Measurements from ENCODE around the gene ERC1. TPM values are rescaled to one million over a fixed set of nuclear protein-coding genes. Genes with fewer than 3 reads are reported as not detected.

Gene ERC1
- total RNA-seq, 4 donors from 2014 or later: 23.5 to 74.8 (median 57.0) TPM

GRCh38 chr12:1488908-1489381, 497.9 kb downstream of the ERC1 start:
- in situ Hi-C loops (cut with MboI; ENCODE audit: low pct_ligation_motif_present in 1 of 4, low pct_unique_long_range_greater_than_20kb in 1 of 4, low sequenced_read_pairs in 3 of 4) (no loop called here), intact Hi-C loops (cut with DNase I; ENCODE audit: low total_unique reads) (no loop called here)
- H3K9me3 ChIP-seq: no peaks in the 10 kb centered on the region
- peak overlapping the region in 2 of 4 donors; percentile 8 to 20 for H3K27ac ChIP-seq
- no peaks in the 10 kb centered on the region for H3K36me3 ChIP-seq
- no peak for TF ChIP-seq CTCF (IDR thresholded peaks at IDR 0.05)
- TF ChIP-seq POLR2AphosphoS5 (IDR thresholded peaks at IDR 0.05): no peak
- no peak for TF ChIP-seq POLR2A (IDR thresholded peaks at IDR 0.05)
- no peak for TF ChIP-seq EP300 (IDR thresholded peaks at IDR 0.05; ENCODE audit: low read depth)
- H3K4me1 ChIP-seq: no peaks in the 10 kb centered on the region
- H3K27me3 ChIP-seq: no peaks in the 10 kb centered on the region
- WGBS, 2 donors (ENCODE audit: low coverage in 1 of 2): 73 to 74% methylated on average over 5 to 13 of the region's 13 CpGs
- DNase-seq: no peak
- no peak overlapping the region for H3K4me3 ChIP-seq

- intact Hi-C loops (cut with DNase I; ENCODE audit: low total_unique reads) (no loop called here), in situ Hi-C loops (cut with MboI; ENCODE audit: low pct_ligation_motif_present in 1 of 4, low pct_unique_long_range_greater_than_20kb in 1 of 4, low sequenced_read_pairs in 3 of 4) (no loop called here)
- no peak overlapping the region for H3K4me3 ChIP-seq
- no peaks in the 10 kb centered on the region for H3K27me3 ChIP-seq
- no peak overlapping the region for H3K27ac ChIP-seq
- H3K36me3 ChIP-seq: no peaks in the 10 kb centered on the region
- H3K9me3 ChIP-seq: no peaks in the 10 kb centered on the region
- TF ChIP-seq CTCF (IDR thresholded peaks at IDR 0.05) (no peak), POLR2AphosphoS5 (IDR thresholded peaks at IDR 0.05) (no peak), EP300 (IDR thresholded peaks at IDR 0.05; ENCODE audit: low read depth) (no peak), POLR2A (IDR thresholded peaks at IDR 0.05) (no peak)
- no peak for DNase-seq
- WGBS, 2 donors (ENCODE audit: low coverage in 1 of 2): 81 to 100% methylated on average over 1 to 16 of the region's 16 CpGs
- peaks cover 0 to 15% (median 12%) of the 10 kb centered on the region in 4 donors for H3K4me1 ChIP-seq
These were observed 501.1 kb downstream of the ERC1 start for GRCh38 chr12:1491983-1492697.

GRCh38 chr12:1493781-1494565, 502.9 kb downstream of the ERC1 start:
- intact Hi-C loops (cut with DNase I; ENCODE audit: low total_unique reads) (no loop called here), in situ Hi-C loops (cut with MboI; ENCODE audit: low pct_ligation_motif_present in 1 of 4, low pct_unique_long_range_greater_than_20kb in 1 of 4, low sequenced_read_pairs in 3 of 4) (no loop called here)
- WGBS, 2 donors (ENCODE audit: low coverage in 1 of 2): 99 to 100% methylated on average over 1 to 15 of the region's 15 CpGs
- TF ChIP-seq POLR2A (IDR thresholded peaks at IDR 0.05): no peak
- no peak for TF ChIP-seq CTCF (IDR thresholded peaks at IDR 0.05)
- TF ChIP-seq EP300 (IDR thresholded peaks at IDR 0.05; ENCODE audit: low read depth): no peak
- no peak for TF ChIP-seq POLR2AphosphoS5 (IDR thresholded peaks at IDR 0.05)
- no peaks in the 10 kb centered on the region for H3K36me3 ChIP-seq
- H3K4me1 ChIP-seq: peaks cover 0 to 23% (median 15%) of the 10 kb centered on the region in 4 donors
- H3K27me3 ChIP-seq: no peaks in the 10 kb centered on the region
- H3K4me3 ChIP-seq: no peak overlapping the region
- H3K9me3 ChIP-seq: no peaks in the 10 kb centered on the region
- H3K27ac ChIP-seq: no peak overlapping the region
- no peak for DNase-seq

GRCh38 chr12:1494856-1495255, 503.8 kb downstream of the ERC1 start:
- no peak for DNase-seq
- no peak for TF ChIP-seq POLR2AphosphoS5 (IDR thresholded peaks at IDR 0.05)
- TF ChIP-seq CTCF (IDR thresholded peaks at IDR 0.05): no peak
- TF ChIP-seq POLR2A (IDR thresholded peaks at IDR 0.05): no peak
- no peak for TF ChIP-seq EP300 (IDR thresholded peaks at IDR 0.05; ENCODE audit: low read depth)
- H3K4me3 ChIP-seq: no peak overlapping the region
- 96 to 100% methylated on average over 1 to 7 of the region's 7 CpGs for WGBS, 2 donors (ENCODE audit: low coverage in 1 of 2)
- intact Hi-C loops (cut with DNase I; ENCODE audit: low total_unique reads) (no loop called here), in situ Hi-C loops (cut with MboI; ENCODE audit: low pct_ligation_motif_present in 1 of 4, low pct_unique_long_range_greater_than_20kb in 1 of 4, low sequenced_read_pairs in 3 of 4) (no loop called here)
- no peak overlapping the region for H3K27ac ChIP-seq
- H3K36me3 ChIP-seq: no peaks in the 10 kb centered on the region
- no peaks in the 10 kb centered on the region for H3K27me3 ChIP-seq
- H3K9me3 ChIP-seq: no peaks in the 10 kb centered on the region
- peaks cover 0 to 23% (median 15%) of the 10 kb centered on the region in 4 donors for H3K4me1 ChIP-seq
